HG02938 (cell line): ENCODE results near the gene SPINT1.

Source experiments
- ATAC-seq: cut with Tn5 transposase; IDR thresholded peaks from one replicate; pipeline ENCODE4 v1.9.1; 2021; ENCODE audit warnings: mild to moderate bottlenecking, moderate library complexity; ENCODE audit not compliant: unreplicated experiment

The SPINT1 gene

DNA sequence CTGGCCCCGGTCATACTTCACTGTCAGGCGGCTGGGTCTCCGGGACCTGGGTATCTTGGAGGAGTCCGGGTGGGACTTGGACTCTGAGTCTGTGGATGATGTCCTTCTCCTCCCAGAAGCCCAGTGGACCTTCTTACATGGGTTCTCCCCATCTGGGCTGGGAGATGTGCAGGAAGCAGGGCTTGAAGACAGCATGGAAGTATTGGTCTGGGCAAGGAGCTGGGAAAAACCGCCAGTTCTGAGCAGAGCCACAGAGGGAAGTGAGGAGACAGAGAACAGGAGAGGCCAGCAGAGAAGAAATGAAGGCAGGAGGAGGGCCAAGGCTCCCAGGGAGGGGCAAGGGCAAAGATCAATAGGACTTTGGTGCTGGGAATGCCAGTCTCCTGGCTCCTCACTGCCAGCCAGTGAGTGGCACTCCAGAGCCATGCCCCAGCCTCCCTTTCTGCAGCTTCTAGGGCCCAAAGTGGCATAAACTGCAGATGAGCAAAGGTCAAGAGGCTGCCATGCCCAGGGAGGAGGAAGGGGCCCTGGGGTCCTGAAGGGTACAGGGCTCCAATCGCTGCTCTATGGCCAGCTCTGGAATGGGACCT, 15.3 kb upstream of the SPINT1 start, which contains the start of gene PPP1R14D:
TSS of gene PPP1R14D (minus strand) at position 262 of the 590 bp plus-strand sequence. CDS start at position 195, 67 bp downstream.
- no peak for ATAC-seq

DNA sequence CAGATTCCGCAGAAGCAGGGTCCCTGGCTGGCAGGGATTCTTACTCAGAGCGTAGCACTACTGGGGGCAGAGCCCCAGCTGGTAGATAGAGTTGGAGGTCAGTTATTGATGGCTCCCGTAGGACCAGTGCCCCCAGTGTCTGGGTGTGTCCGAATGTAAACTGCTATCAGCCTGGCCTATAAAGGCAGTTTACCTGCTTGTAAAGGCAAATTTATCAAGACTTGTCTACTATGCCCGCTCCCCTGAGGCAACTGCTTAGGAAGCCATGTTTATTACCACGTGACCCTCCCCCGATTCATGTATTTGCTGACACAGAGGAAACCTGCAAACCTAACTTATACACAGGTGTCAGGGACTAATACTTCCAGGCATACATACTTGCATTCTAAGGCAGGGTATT, 14.7 kb upstream of the SPINT1 start:
- no peak for ATAC-seq

GRCh38 chr15:40830884-40831283, 13.0 kb upstream of the SPINT1 start:
- ATAC-seq, result no peak

- ATAC-seq, result no peak
These were observed 12.0 kb upstream of the SPINT1 start for GRCh38 chr15:40831861-40832260.

DNA sequence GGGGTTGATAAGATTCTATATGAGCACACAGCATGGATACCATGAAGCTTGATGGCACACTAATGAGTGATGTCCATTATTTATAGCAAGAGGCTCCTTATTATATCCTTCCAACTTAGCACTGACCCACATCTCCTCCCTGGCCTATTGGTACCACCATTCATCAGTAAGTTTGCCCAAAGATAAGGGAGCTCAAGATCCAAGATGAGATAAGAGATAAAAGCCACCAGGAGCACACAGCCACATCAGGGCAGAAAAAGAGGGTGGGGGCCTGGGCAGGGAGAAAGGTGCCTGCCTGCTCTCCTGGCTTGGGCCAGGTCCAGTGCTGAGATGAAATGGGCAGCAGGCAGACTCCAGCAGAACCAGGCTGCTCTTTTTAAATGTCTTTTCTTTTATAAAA, 10.9 kb upstream of the SPINT1 start:
- no peak for ATAC-seq

DNA sequence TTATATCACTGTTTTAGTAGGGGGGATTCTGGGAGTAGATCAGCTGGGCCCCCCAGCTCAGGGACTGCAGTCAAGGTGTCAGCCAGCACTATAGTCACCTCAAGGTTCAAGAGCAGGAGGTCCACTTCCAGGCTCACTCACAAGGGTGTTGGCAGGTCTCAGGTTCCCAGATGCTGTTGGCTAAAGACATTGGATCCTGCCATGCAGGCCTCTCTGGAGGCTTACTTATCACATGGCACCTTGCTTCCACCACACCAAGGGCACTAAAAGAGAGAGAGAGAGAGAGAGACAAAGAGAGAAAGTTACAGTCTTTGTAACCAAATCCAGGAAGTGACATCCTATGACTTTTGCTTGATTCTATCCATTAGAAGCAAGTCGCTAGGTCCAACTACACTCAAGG, 7.8 kb upstream of the SPINT1 start:
- no peak for ATAC-seq

DNA sequence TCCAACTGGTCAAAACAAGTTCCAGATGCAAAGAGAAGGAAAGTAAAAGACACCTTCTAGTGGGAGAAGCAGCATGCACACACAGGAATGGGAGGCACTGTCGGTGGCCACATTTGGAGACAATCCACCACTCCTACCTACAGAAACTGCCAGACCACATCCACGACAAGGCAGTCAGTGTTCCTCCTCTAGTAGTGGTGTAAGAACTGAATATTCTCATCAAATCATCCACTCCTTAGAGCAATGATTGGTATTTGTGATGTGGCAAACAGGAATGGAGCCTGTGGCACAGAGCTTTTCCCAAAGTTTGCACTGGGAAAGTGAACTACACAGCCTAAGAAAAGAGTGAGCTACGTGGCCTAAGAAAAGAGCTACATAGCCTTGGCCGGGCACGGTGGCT, 5.1 kb upstream of the SPINT1 start:
- ATAC-seq, result no peak

- no peak for ATAC-seq
These were observed 2.1 kb upstream of the SPINT1 start for GRCh38 chr15:40841741-40842140.

GRCh38 chr15:40843261-40843884, 475 bp upstream of the SPINT1 start:
- ATAC-seq, result no peak

DNA sequence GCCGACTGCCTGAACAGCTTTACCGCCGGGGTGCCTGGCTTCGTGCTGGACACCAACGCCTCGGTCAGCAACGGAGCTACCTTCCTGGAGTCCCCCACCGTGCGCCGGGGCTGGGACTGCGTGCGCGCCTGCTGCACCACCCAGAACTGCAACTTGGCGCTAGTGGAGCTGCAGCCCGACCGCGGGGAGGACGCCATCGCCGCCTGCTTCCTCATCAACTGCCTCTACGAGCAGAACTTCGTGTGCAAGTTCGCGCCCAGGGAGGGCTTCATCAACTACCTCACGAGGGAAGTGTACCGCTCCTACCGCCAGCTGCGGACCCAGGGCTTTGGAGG, 815 bp downstream of the SPINT1 start:
- ATAC-seq, result no peak

DNA sequence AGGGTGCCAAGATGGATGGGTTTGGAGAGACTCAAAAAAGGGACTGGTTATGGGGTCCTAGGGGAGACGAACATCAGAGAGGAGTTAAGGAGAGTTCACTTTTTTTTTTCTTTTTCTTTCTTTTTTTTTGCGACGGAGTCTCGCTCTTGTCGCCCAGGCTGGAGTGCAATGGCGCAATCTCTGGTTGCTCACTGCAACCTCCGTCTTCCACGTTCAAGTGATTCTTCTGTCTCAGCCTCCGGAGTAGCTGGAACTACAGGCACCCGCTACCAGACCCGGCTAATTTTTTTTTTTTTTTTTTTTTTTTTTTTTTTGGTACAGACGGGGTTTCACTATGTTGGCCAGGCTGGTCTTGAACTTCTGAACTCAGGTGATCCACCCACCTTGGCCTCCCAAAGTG, 1.2 kb downstream of the SPINT1 start:
- no peak for ATAC-seq

DNA sequence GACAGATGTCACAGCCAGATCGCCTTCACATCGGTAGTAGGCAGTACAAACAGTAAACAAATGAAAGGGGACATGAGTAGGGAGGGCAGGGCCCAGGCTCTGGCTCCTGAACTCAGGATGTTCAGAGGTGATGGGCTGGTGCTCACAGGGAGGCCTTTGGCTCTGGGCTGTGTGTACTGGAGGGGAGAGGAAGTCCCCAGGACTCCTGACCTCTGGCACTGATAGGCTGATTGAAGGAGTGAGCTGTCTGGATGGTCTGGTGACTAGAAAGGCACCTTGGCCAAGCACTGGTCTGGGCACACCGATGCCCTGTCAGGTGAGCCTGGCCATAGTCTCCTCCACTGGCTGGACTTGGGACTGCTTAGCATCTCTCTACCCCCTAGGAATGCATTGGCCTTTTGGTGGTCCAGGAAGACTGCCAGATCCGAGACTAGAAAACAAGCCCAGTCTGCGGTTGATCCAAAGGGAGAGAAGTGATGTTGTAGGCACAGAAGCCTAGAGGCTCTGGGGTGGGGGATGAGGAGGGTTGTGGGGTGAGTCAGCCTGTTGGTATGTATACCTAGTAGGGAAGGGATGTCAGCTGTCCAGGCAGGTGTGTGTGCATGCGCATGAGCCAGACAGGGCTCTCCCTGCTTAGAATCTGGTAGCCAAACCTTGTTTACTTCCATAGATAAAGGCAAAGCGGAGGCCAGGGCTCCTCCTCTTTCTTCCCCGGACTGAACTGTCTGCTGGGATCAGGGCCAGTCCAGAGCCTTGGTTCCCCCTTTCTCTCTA, 1.9 kb downstream of the SPINT1 start:
- no peak for ATAC-seq

DNA sequence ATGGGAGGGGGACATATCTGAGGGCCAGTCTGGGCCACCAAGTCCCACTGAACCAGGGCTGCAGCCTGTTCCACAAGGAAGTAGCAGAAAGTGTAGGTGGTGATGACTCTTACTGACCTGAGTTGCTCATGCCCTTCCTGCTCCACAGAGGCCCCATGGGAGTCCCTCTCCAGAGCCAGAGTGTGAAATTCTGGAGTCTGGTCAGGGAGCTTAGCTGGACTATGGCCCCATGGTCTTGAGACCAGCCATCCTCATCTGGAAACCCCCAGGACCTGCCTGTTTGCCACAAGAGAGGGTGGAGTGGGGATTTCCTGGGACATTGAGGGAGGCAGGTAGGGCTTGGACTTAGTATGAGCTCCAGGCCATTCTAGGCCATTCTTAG, 3.0 kb downstream of the SPINT1 start:
- no peak for ATAC-seq

- no peak for ATAC-seq
These were observed 3.5 kb downstream of the SPINT1 start for GRCh38 chr15:40847223-40847961.

DNA sequence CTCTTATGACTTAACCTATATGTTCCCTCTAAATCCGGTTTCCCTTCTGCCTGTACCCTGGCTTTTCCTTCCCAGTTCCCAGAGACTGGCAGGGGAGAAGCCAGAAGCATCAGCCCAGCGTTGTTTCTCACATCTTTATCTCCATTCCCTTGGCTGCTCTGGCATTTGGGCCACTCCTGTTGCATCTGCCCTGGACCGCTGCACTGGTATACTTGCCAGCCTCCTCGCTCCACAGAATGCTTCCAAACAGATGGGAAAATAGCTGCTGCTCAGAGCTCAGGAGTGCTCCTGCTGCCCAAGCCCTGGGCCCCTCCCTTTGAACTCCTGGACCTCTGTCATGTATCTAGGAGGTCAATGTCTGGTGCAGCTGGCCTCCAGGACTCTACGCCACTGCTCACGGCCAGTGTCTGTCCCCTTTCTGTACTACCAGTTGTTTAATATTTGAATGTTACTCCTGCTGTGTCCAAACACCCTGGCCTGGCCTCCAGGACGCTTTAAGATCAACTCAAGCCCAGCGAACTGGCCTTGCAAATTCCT, 6.8 kb downstream of the SPINT1 start:
- ATAC-seq, result no peak

- ATAC-seq, result no peak
These were observed 8.7 kb downstream of the SPINT1 start for GRCh38 chr15:40852529-40852928.

DNA sequence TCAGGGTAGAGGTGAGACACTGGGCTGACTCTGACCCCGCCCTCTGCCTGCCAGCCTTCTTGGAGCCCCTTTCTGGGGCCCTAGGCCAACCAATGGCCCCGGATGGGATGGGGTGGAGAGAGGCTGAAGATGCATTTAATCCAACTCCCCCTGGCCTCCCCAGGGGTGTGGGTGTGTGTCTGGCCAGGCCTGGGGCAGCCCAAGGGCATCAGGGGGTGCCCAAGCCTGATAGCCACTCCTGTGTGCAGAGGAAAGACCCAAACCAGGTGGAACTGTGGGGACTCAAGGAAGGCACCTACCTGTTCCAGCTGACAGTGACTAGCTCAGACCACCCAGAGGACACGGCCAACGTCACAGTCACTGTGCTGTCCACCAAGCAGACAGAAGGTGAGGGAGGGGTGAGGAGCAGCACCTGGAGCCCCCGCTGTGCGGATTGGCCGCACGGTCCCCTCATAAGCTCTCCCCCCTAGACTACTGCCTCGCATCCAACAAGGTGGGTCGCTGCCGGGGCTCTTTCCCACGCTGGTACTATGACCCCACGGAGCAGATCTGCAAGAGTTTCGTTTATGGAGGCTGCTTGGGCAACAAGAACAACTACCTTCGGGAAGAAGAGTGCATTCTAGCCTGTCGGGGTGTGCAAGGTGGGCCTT, 9.5 kb downstream of the SPINT1 start:
- ATAC-seq, result no peak

DNA sequence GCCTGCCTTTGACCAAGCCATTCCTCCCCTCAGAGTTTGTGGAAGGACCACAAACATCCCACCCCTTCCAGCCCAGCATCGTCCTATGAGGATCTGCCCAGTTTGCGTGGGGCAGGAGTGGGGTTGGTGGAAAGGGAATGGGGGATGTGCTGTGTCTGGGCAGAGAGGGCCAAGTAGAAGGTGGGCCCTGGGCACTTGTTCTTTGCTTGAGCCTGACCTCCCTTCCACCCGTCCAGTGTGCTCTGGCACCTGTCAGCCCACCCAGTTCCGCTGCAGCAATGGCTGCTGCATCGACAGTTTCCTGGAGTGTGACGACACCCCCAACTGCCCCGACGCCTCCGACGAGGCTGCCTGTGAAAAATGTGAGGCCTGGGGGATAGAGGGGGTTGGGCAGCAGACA, 10.3 kb downstream of the SPINT1 start:
- ATAC-seq, result no peak

DNA sequence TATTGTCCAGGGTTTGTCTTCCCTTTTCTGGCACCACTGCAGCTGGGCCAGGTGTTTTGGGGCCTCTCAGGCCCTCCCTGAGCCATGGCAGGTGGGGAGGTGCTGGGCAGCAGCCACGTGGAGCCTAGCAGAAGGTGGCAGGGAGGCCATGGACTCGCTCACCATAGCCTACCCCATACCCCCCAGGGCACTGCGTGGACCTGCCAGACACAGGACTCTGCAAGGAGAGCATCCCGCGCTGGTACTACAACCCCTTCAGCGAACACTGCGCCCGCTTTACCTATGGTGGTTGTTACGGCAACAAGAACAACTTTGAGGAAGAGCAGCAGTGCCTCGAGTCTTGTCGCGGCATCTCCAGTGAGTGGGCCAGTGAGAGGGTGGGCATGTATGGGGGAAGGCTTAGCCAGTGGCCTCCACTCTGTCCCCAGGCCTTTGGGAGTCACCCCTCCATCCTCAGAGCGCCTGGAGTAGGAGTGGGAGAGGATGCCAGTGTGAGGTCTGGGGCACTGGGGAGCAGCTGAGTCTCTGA, 11.9 kb downstream of the SPINT1 start:
- no peak for ATAC-seq

DNA sequence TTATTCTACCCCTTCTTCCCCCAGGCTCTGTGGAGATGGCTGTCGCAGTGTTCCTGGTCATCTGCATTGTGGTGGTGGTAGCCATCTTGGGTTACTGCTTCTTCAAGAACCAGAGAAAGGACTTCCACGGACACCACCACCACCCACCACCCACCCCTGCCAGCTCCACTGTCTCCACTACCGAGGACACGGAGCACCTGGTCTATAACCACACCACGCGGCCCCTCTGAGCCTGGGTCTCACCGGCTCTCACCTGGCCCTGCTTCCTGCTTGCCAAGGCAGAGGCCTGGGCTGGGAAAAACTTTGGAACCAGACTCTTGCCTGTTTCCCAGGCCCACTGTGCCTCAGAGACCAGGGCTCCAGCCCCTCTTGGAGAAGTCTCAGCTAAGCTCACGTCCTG, 12.9 kb downstream of the SPINT1 start:
- no peak for ATAC-seq
